AG08396 (cell line): ENCODE results near the gene ATP6V1G2.
A peak's percentile ranks its signal among the peaks of the same experiment; 100 is the strongest.
"Not testable (repeated sequence)": the region's sequence is repeated elsewhere in the genome, so short reads cannot be mapped to it uniquely, and the experiment has no call there.

Experiments used
- DNase-seq: peaks from one replicate; pipeline ENCODE4 v3.0.0; 2012; ENCODE audit warnings: low spot score, mixed read lengths

Gene ATP6V1G2

GRCh38 chr6:31546339-31546957, at the start of gene ATP6V1G2:
Gene ATP6V1G2, minus strand, starts transcription at chr6:31546608. Its CDS starts 49 bp downstream, at chr6:31546559.
- peak; percentile 82 for DNase-seq

- no peak for DNase-seq
Observed at GRCh38 chr6:31592396-31592771, 46.0 kb upstream of the ATP6V1G2 start.

DNA sequence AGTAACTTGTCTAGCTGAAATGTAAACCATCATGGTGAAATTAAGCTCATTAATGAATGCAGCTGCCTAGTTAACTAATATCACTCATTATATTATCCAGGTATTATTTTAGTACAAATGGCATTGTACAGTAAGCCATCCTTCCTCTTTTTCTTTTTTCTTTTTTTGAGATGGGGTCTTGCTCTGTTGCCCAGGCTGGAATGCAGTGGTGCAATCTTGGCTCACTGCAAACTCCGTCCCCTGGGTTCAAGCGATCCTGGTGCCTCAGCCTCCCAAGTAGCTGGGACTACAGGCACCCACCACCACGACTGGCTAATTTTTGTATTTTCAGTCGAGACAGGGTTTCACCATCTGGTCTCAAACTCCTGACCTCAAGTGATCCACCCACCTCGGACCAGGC, 44.3 kb upstream of the ATP6V1G2 start:
- DNase-seq = not testable (repeated sequence)

GRCh38 chr6:31588871-31589650, 42.7 kb upstream of the ATP6V1G2 start:
- DNase-seq = no peak

DNA sequence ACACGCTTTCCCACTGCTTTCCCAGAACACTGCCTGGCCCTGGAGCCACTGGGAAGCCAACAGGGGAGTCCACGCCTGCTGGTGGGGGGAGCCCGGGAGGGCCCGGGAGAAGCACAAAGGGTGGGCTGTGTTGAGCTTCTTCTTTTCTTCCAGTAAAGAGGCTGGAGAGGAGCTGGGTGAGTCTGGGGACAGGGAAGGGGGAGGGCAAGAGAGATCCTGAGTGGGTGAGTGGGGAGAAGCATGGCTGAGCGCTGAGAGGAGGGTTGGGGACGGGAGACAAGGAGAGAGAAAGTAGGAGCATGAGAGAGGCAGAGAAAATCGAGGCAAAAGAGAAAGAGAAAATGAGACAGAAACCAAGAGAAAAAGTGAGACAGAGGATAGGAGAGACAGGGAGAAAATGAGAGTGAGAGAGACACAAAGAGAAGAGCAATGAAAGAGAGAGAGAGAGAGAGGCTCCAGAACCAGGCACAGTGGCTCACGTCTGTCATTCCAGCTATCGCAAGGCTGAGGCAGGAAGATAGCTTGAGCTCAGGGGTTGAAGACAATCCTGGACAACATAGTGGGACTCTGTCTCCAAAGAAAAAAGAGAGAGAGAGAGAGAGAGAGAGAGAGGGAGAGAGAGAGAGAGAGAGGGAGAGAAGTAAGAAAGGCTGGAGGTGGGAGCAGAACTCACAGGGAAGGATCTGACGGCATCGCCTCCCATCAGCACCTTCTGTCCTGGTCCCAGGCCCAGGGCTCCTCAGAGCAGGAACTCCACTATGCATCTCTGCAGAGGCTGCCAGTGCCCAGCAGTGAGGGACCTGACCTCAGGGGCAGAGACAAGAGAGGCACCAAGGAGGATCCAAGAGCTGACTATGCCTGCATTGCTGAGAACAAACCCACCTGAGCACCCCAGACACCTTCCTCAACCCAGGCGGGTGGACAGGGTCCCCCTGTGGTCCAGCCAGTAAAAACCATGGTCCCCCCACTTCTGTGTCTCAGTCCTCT, 41.7 kb upstream of the ATP6V1G2 start:
- no peak for DNase-seq

DNA sequence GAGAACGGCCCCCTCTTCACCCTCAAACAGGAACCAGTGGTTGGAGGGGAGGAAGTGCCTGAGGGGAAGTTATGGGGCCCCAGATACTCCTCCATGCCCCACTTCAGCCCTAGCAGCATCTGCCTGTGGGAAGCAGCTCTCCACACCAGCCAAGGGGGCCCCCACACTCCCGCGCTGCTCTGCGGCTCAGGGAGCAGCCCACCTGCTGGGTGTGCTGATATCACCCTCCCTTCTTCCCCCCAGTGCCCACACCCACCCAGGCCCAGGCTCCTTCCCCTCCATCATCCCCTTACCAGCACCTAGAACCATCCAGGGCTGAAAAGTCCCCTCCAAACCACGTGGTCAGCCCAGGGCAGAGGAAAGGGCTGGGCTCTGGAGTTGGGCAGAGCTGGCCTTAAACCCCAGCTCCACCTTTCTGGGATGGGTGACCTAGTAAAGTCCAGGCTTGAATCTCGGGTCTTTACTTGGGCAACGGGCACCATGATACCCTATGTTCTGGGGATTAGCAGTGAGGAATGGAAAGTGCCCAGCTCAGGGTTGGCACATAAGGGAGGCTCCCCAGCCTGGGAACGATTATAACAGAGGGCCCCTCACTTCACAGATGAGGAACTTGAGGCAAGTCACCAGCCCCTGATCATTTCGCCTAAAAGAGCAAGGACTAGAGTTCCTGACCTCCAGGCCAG, 40.3 kb upstream of the ATP6V1G2 start:
- no peak for DNase-seq

GRCh38 chr6:31586008-31586407, 39.6 kb upstream of the ATP6V1G2 start, which contains the start of gene LST1:
Gene LST1, plus strand, starts transcription at chr6:31586277. Its CDS starts 1,023 bp downstream, at chr6:31587300.
- DNase-seq = no peak

- no peak for DNase-seq
Observed at GRCh38 chr6:31585491-31585890, 39.1 kb upstream of the ATP6V1G2 start.

- DNase-seq = no peak
Observed at GRCh38 chr6:31582230-31582643, 35.8 kb upstream of the ATP6V1G2 start, which contains the start of gene LTB. Gene LTB, minus strand, starts transcription at chr6:31582424. Its CDS starts 7 bp downstream, at chr6:31582417.

DNA sequence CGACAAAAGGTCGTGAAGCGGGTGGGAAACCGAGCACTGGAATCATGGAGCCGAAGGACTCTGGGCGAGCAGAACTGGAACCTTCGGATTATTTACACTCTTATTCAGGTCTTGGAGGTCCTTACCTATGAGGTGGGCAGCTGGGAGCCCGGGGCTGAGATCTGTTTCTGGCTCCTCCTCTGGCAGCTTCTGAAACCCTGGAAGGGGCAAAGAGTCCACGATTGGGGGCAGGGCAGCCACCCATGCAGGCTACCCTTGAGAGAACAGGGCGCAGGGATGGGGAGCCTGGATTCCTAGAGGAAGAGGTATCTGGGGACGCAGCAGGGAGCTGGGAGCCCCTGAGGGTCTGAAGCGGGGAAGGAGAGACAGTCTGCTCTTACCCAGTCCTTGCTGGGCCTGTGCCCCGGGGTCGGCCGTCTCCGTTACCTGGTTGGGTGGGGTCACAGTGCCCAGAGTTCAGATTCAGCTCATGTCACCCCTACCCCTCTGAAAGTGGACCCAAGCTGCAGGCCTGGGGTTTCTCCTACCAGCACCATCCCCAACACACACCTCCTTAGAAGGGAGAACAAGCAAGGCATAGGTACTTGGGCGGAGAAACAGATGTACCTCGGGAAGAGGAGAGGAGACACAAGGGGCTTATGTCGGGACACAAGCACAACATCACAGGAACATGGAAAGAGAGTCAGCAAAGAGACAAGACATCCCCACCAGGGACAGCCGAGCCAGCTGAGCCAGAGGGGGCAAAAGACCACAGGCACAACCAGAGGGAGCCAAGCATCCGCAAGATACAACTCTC, 35.2 kb upstream of the ATP6V1G2 start:
- DNase-seq = no peak

DNA sequence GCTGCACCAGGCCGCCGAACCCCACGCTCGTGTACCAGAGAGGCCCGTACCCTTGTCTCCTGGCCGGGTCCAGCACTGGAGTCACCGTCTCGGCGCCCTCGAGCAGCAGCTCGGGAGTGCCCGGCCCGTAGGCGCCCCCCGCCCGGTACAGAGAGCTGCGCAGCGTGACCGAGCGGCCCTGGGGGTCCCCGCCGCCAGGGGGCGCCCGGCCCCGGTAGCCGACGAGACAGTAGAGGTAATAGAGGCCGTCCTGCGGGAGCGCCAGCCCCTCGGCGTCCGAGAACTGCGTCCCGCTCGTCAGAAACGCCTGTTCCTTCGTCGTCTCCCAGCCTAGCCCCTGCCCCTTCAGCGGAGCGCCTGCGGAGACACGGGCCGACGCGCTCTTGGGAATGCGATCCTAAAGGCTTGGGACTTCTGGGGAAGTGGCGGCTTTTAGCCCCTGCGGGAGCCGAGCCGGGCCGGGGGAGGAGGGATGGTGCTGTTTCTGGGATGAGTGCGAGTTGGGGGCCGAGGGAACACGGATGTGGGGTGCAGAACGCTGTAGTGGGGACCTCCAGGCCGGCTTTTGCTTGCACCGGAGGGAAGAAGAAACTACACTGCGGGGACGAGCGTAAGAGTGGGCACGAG, 34.5 kb upstream of the ATP6V1G2 start:
- peak; percentile 94 for DNase-seq

GRCh38 chr6:31580438-31580740, 34.0 kb upstream of the ATP6V1G2 start:
- DNase-seq = no peak

- DNase-seq = no peak
Observed at GRCh38 chr6:31579546-31580437, 33.4 kb upstream of the ATP6V1G2 start.

GRCh38 chr6:31579119-31579505, 32.7 kb upstream of the ATP6V1G2 start:
- no peak for DNase-seq

- no peak for DNase-seq
Observed at GRCh38 chr6:31578184-31579118, 32.0 kb upstream of the ATP6V1G2 start.

DNA sequence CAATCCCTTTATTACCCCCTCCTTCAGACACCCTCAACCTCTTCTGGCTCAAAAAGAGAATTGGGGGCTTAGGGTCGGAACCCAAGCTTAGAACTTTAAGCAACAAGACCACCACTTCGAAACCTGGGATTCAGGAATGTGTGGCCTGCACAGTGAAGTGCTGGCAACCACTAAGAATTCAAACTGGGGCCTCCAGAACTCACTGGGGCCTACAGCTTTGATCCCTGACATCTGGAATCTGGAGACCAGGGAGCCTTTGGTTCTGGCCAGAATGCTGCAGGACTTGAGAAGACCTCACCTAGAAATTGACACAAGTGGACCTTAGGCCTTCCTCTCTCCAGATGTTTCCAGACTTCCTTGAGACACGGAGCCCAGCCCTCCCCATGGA, 31.2 kb upstream of the ATP6V1G2 start:
- DNase-seq = no peak

- no peak for DNase-seq
Observed at GRCh38 chr6:31576897-31577578, 30.6 kb upstream of the ATP6V1G2 start.
